ENCODE measurements around the gene ZNF446. TPM values are rescaled to one million over a fixed set of nuclear protein-coding genes. Genes with fewer than 3 reads are reported as not detected.

ZNF446 gene
- total RNA-seq, 2 experiments from 2014 or later, result 6.4 to 7.5 TPM

GRCh38 chr19:58471736-58472135 lies 4.4 kb upstream of the ZNF446 start:
- H3K27ac Mint-ChIP-seq, result no peak overlapping the region
- peaks cover 10% of the 10 kb centered on the region for H3K36me3 Mint-ChIP-seq
- intact Hi-C loops (cut with micrococcal nuclease), result no loop called here
- H3K4me1 Mint-ChIP-seq (ENCODE audit: low read depth), result peaks cover 26% of the 10 kb centered on the region
- no peak overlapping the region for H3K4me3 Mint-ChIP-seq
- POLR2A ChIA-PET, result no interaction called here
- no peaks in the 10 kb centered on the region for H3K9me3 Mint-ChIP-seq
- DNase-seq, result no peak
- CTCF ChIA-PET, result no interaction called here
- no peaks in the 10 kb centered on the region for H3K27me3 Mint-ChIP-seq

GRCh38 chr19:58473775-58474174 lies 2.4 kb upstream of the ZNF446 start:
- H3K4me3 Mint-ChIP-seq, result no peak overlapping the region
- no peaks in the 10 kb centered on the region for H3K9me3 Mint-ChIP-seq
- H3K27ac Mint-ChIP-seq, result no peak overlapping the region
- no peak for DNase-seq
- CTCF ChIA-PET, result interaction anchor here (0.7 to 2.2 kb wide), 3 partner anchors 12 to 46 kb away, joined by 3 to 6 read pairs (median 3); partner anchors contain the start of gene ZBTB45
- peaks cover 17% of the 10 kb centered on the region for H3K4me1 Mint-ChIP-seq (ENCODE audit: low read depth)
- POLR2A ChIA-PET, result interaction anchor here (0.7 to 1.7 kb wide), 2 partner anchors 21 to 40 kb away, joined by 4 to 5 read pairs; no protein-coding TSS in a partner anchor
- H3K27me3 Mint-ChIP-seq, result no peaks in the 10 kb centered on the region
- intact Hi-C loops (cut with micrococcal nuclease), result loop anchor here (2.0 kb wide), 1 partner anchor 45 kb away; the partner anchor contains the start of gene ZBTB45
- peaks cover 10% of the 10 kb centered on the region for H3K36me3 Mint-ChIP-seq

DNA sequence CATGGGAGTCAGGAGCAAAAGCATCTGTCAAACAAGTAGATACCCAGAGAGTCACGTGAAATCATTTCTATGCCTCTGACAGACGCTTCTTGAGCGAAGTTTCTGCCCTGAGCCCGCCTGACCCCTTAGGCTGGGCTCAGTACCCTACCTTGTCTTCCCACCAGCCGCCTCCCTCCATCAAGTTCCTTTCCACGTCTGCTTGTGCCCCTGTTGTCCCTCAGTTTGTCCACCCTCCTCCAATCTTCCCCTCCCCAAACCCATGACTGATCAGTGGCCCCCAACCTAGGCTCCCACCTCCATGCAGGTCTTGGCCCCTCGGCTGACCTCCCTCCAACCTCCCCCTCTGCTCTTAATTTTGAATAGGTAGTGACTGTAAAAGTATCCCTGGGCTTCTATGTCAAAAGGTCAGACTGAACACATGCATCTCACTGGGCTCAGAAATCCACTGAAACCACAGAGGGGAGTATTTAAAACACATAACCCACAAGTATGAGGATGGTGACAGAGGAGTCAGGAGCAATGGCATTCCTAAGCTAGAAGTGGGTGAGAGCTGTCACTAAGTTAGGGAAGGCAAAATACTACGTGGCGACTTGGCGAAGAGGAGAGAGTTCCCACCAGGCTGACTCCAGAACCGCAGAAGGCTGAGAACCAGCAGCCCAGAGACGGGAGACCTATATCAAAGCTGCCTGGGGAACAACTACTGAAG lies 1.7 kb upstream of the ZNF446 start:
- intact Hi-C loops (cut with micrococcal nuclease), result loop anchor here (2.0 kb wide), 1 partner anchor 44 kb away; the partner anchor contains the start of gene ZBTB45
- Mint-ChIP-seq H3K36me3 (peaks cover 15% of the 10 kb centered on the region), H3K9me3 (no peaks in the 10 kb centered on the region), H3K4me3 (peak overlapping the region; percentile 6), H3K27me3 (no peaks in the 10 kb centered on the region), H3K27ac (peak overlapping the region; percentile 31), H3K4me1 (ENCODE audit: low read depth) (peaks cover 16% of the 10 kb centered on the region)
- ChIA-PET POLR2A (interaction anchor here (0.8 to 3.0 kb wide), 4 partner anchors 14 to 127 kb away, joined by 3 to 11 read pairs (median 4); no protein-coding TSS in a partner anchor), CTCF (interaction anchor here (0.7 to 2.2 kb wide), 2 partner anchors 40 to 45 kb away, joined by 3 to 6 read pairs; partner anchors contain the start of gene ZBTB45)
- DNase-seq, result no peak

DNA sequence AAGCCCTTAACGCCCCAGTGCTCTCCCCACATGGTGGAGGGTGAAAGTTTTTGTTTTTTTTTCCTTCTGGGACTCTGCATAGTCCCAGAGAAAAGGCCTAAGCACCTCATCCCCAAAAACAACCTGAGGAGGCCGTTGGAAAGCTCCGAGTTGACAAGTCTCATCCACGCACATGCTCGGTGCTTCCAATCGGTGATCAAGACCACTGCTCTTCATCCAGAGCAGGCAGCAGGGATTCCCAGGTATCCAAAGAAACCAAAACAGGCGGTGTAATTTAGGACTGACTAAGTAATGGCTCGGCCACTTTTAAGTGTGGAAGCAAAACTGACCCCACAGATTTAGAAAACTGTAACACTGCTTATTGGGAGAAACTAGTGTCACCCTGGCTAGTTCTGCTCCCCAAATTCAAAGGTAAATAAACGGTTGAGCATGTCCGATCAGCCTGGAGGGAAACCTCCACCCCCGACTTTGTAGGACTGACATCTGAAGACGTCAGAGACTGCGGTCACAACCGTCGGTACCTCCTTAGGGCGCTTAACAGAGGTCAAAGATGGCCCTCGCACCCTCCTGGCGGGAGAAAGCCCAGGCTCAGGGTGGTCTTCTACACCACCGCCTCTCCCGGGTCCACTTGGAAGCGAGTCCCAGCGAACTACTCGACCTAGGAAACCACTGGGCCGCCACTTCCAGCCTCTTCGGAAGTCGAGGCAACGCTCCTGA lies 997 bp upstream of the ZNF446 start:
- intact Hi-C loops (cut with micrococcal nuclease), result loop anchor here (1.0 to 2.0 kb wide), 3 partner anchors 8 to 69 kb away; partner anchors contain the start of genes TRIM28, ZBTB45 and ZNF324
- H3K36me3 Mint-ChIP-seq, result peaks cover 13% of the 10 kb centered on the region
- POLR2A ChIA-PET, result interaction anchor here (0.8 to 3.0 kb wide), 5 partner anchors 14 to 128 kb away, joined by 3 to 11 read pairs (median 4); partner anchors contain the start of gene ZBTB45
- no peak for DNase-seq
- H3K9me3 Mint-ChIP-seq, result no peaks in the 10 kb centered on the region
- CTCF ChIA-PET, result interaction anchor here (0.7 to 2.6 kb wide), 5 partner anchors 39 to 256 kb away, joined by 3 to 12 read pairs (median 3); partner anchors contain the start of genes ZBTB45 and ZNF584
- no peaks in the 10 kb centered on the region for H3K27me3 Mint-ChIP-seq
- H3K27ac Mint-ChIP-seq, result peak overlapping the region; percentile 99
- H3K4me3 Mint-ChIP-seq, result peak overlapping the region; percentile 93
- peaks cover 16% of the 10 kb centered on the region for H3K4me1 Mint-ChIP-seq (ENCODE audit: low read depth)

GRCh38 chr19:58476498-58477015 lies 405 bp downstream of the ZNF446 start:
- DNase-seq, result peak; percentile 30
- no peaks in the 10 kb centered on the region for H3K9me3 Mint-ChIP-seq
- H3K36me3 Mint-ChIP-seq, result peaks cover 15% of the 10 kb centered on the region
- H3K27ac Mint-ChIP-seq, result peak overlapping the region; percentile 99
- peak overlapping the region; percentile 93 for H3K4me3 Mint-ChIP-seq
- CTCF ChIA-PET, result interaction anchor here (2.6 kb wide), 1 partner anchor 43 kb away, joined by 12 read pairs; the partner anchor contains the start of gene ZBTB45
- intact Hi-C loops (cut with micrococcal nuclease), result loop anchor here (1.0 to 2.0 kb wide), 7 partner anchors 12 to 198 kb away; partner anchors contain the start of genes ZNF132, ZNF324B, ZNF8 and ZNF837
- no peaks in the 10 kb centered on the region for H3K27me3 Mint-ChIP-seq
- POLR2A ChIA-PET, result interaction anchor here (1.6 to 3.0 kb wide), 2 partner anchors 11 to 13 kb away, joined by 4 to 11 read pairs; partner anchors contain the start of gene ZNF324
- peaks cover 16% of the 10 kb centered on the region for H3K4me1 Mint-ChIP-seq (ENCODE audit: low read depth)

DNA sequence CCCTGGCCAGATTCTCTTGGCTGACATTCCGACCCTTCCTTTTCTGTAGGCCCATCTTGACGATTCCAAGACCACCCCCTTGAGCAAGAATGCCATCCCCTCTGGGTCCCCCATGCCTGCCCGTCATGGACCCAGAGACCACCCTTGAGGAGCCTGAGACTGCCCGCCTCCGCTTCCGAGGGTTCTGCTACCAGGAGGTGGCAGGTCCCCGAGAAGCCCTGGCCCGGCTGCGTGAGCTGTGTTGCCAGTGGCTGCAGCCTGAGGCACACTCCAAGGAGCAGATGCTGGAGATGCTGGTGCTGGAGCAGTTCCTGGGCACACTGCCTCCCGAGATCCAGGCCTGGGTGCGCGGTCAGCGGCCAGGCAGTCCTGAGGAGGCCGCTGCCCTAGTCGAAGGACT lies 978 bp downstream of the ZNF446 start:
- peak overlapping the region; percentile 99 for H3K27ac Mint-ChIP-seq
- no peaks in the 10 kb centered on the region for H3K9me3 Mint-ChIP-seq
- intact Hi-C loops (cut with micrococcal nuclease), result loop anchor here (2.0 kb wide), 2 partner anchors 96 to 198 kb away; partner anchors contain the start of genes ZNF8 and ZNF837
- no peaks in the 10 kb centered on the region for H3K27me3 Mint-ChIP-seq
- POLR2A ChIA-PET, result interaction anchor here (1.6 to 3.0 kb wide), 2 partner anchors 11 to 12 kb away, joined by 4 to 11 read pairs; partner anchors contain the start of gene ZNF324
- CTCF ChIA-PET, result interaction anchor here (1.3 to 2.6 kb wide), 2 partner anchors 37 to 43 kb away, joined by 3 to 12 read pairs; partner anchors contain the start of gene ZBTB45
- no peak for DNase-seq
- peaks cover 15% of the 10 kb centered on the region for H3K36me3 Mint-ChIP-seq
- peaks cover 16% of the 10 kb centered on the region for H3K4me1 Mint-ChIP-seq (ENCODE audit: low read depth)
- peak overlapping the region; percentile 93 for H3K4me3 Mint-ChIP-seq

- peak overlapping the region; percentile 33 for H3K27ac Mint-ChIP-seq
- no peak for DNase-seq
- H3K4me1 Mint-ChIP-seq (ENCODE audit: low read depth), result peaks cover 16% of the 10 kb centered on the region
- intact Hi-C loops (cut with micrococcal nuclease), result loop anchor here (2.0 kb wide), 2 partner anchors 97 to 199 kb away; partner anchors contain the start of genes ZNF8 and ZNF837
- H3K36me3 Mint-ChIP-seq, result peaks cover 14% of the 10 kb centered on the region
- ChIA-PET CTCF (interaction anchor here (1.3 kb wide), 1 partner anchor 36 kb away, joined by 3 read pairs; no protein-coding TSS in a partner anchor), POLR2A (no interaction called here)
- no peaks in the 10 kb centered on the region for H3K27me3 Mint-ChIP-seq
- no peaks in the 10 kb centered on the region for H3K9me3 Mint-ChIP-seq
- no peak overlapping the region for H3K4me3 Mint-ChIP-seq
These were observed 1.7 kb downstream of the ZNF446 start for GRCh38 chr19:58477871-58478270.

DNA sequence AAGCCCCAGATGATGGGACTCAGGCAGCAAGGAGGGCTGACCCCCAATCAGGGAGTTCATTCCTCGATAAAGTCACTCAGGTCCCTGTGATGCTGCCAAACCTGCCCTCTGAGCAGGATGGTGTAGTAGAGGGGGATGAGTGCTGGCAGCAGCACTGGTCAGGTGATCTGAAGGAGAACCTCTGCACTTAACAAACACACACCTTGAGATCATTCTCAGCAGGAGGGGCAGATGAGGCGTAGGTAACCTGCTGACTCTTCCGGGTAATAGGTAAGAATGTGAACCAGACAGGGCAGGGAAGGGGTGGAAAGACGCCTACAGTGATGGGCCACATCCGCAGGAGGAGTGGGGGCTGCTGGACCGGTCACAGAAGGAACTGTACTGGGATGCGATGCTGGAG lies 3.2 kb downstream of the ZNF446 start:
- DNase-seq, result no peak
- no peaks in the 10 kb centered on the region for H3K27me3 Mint-ChIP-seq
- H3K36me3 Mint-ChIP-seq, result peaks cover 13% of the 10 kb centered on the region
- intact Hi-C loops (cut with micrococcal nuclease), result no loop called here
- ChIA-PET POLR2A (interaction anchor here (1.3 kb wide), 1 partner anchor 10 kb away, joined by 5 read pairs; no protein-coding TSS in a partner anchor), CTCF (no interaction called here)
- no peaks in the 10 kb centered on the region for H3K9me3 Mint-ChIP-seq
- no peak overlapping the region for H3K27ac Mint-ChIP-seq
- peaks cover 16% of the 10 kb centered on the region for H3K4me1 Mint-ChIP-seq (ENCODE audit: low read depth)
- no peak overlapping the region for H3K4me3 Mint-ChIP-seq

DNA sequence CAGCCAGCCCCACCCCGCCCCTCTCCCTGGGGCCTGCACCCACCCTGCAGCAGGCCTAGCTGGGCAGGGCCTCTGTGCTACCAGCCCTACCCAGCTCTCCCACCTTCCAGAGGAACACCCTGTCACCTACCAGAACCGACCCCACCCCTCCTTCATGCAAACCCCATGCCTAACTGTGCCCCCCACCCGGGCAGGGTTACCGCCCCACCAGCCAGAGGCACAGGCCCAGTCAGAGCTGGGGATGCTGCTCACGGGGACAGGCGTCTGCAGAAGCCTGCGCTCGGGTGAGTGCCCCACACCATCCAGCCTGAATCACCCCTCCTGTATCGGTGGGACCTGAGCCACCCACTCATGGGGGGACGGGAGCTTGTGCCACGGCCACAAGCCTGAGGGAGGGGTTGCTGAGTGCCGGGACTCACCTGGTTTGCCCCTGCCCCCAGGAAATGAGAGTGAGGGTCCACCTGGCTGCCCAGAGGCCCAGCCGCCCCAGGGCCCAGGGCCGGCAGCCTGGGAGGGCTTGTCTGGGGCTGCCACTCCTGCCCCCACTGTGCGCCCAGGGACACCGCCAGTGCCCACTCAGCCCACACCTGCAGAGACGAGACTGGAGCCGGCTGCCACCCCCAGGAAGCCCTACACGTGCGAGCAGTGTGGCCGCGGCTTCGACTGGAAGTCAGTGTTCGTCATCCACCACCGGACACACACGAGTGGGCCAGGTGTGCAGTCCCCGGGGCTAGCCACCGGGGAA lies 3.8 kb downstream of the ZNF446 start:
- no peaks in the 10 kb centered on the region for H3K27me3 Mint-ChIP-seq
- ChIA-PET POLR2A (interaction anchor here (1.3 kb wide), 1 partner anchor 9 kb away, joined by 5 read pairs; no protein-coding TSS in a partner anchor), CTCF (interaction anchor here (0.9 kb wide), 1 partner anchor 117 kb away, joined by 3 read pairs; no protein-coding TSS in a partner anchor)
- H3K4me1 Mint-ChIP-seq (ENCODE audit: low read depth), result peaks cover 13% of the 10 kb centered on the region
- no peaks in the 10 kb centered on the region for H3K9me3 Mint-ChIP-seq
- H3K4me3 Mint-ChIP-seq, result no peak overlapping the region
- no peak overlapping the region for H3K27ac Mint-ChIP-seq
- intact Hi-C loops (cut with micrococcal nuclease), result no loop called here
- peaks cover 13% of the 10 kb centered on the region for H3K36me3 Mint-ChIP-seq
- DNase-seq, result no peak

DNA sequence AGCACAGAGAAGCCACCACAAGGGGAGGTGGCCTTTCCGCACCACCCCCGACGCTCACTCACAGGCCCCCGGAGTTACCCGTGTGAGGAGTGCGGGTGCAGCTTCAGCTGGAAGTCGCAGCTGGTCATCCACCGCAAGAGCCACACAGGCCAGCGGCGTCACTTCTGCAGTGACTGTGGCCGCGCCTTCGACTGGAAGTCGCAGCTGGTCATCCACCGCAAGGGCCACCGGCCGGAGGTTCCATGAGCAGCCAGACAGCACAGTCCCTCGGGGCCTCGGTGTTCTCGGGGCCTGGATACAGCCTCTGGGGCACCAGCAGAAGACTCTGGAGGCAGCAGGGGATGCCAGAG lies 4.3 kb downstream of the ZNF446 start:
- Mint-ChIP-seq H3K9me3 (no peaks in the 10 kb centered on the region), H3K27me3 (no peaks in the 10 kb centered on the region), H3K4me1 (ENCODE audit: low read depth) (peaks cover 9% of the 10 kb centered on the region), H3K27ac (no peak overlapping the region), H3K4me3 (no peak overlapping the region), H3K36me3 (peaks cover 13% of the 10 kb centered on the region)
- POLR2A ChIA-PET, result no interaction called here
- CTCF ChIA-PET, result interaction anchor here (0.9 kb wide), 1 partner anchor 117 kb away, joined by 3 read pairs; no protein-coding TSS in a partner anchor
- DNase-seq, result no peak
- intact Hi-C loops (cut with micrococcal nuclease), result no loop called here

GRCh38 chr19:58480831-58481230 lies 4.7 kb downstream of the ZNF446 start:
- no peak overlapping the region for H3K4me3 Mint-ChIP-seq
- CTCF ChIA-PET, result interaction anchor here (0.9 kb wide), 1 partner anchor 118 kb away, joined by 3 read pairs; no protein-coding TSS in a partner anchor
- H3K36me3 Mint-ChIP-seq, result peaks cover 13% of the 10 kb centered on the region
- no peak overlapping the region for H3K27ac Mint-ChIP-seq
- H3K4me1 Mint-ChIP-seq (ENCODE audit: low read depth), result peaks cover 9% of the 10 kb centered on the region
- intact Hi-C loops (cut with micrococcal nuclease), result no loop called here
- no peak for DNase-seq
- no peaks in the 10 kb centered on the region for H3K27me3 Mint-ChIP-seq
- POLR2A ChIA-PET, result no interaction called here
- H3K9me3 Mint-ChIP-seq, result no peaks in the 10 kb centered on the region
